Brain microvascular endothelial cell (primary cell): ENCODE data around the gene NAPB.

Source experiments
- DNase-seq: peaks from one replicate; pipeline ENCODE4 v3.0.0-alpha.2; 2020
- H3K27ac ChIP-seq: fragments of 250-450 bp; sonication (Bioruptor Pico); 2 replicates; pipeline ENCODE4 v1.5.1; 2020; ENCODE audit warnings: mild to moderate bottlenecking, moderate library complexity
- H3K27me3 ChIP-seq: fragments of 250-450 bp; sonication (Bioruptor Pico); replicated peaks from 2 replicates; pipeline ENCODE4 v1.5.1; 2020; ENCODE audit warnings: mild to moderate bottlenecking
- H3K36me3 ChIP-seq: fragments of 250-450 bp; sonication (Bioruptor Pico); replicated peaks from 2 replicates; pipeline ENCODE4 v1.5.1; 2020; ENCODE audit warnings: mild to moderate bottlenecking
- H3K4me3 ChIP-seq: 2 replicates; pipeline ENCODE4 v1.5.1; 2011; ENCODE audit warnings: low read depth, mild to moderate bottlenecking, control low read depth, low read length, moderate library complexity
- CTCF ChIP-seq: IDR thresholded peaks from 2 replicates; pipeline ENCODE4 v1.5.1; 2011; ENCODE audit warnings: low read depth, mild to moderate bottlenecking, moderate library complexity, low read length, control low read depth, inconsistent platforms; ENCODE audit errors: missing control alignments
- in situ Hi-C: cut with HindIII; loops from 2 replicates; pipeline ENCODE4 v1.10.0; 2017; ENCODE audit warnings: low sequenced_read_pairs, low pct_ligation_motif_present

Gene NAPB

DNA sequence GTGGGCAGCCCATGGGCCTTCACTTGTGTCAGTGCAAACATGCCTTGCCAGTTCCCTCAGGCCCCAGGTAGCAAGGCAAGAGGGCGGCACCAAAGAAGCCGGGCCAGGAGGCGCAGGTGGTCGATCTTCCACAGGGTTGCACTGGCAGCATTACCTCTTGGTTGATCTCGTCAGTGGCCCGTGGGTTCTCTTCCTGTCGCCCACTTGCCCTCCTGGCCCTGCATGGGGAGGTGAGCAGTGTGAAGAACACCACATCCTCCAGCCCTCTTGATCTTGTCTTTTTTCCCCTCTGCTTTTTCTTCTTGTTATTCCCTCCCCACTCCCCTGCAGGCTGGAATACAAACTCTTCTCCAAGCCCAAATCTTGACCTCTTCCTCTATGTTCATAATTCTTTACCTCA lies 34.4 kb upstream of the NAPB start:
- Histone ChIP-seq H3K4me3 (no peak overlapping the region), H3K27ac (no peak overlapping the region), H3K27me3 (no peaks in the 10 kb centered on the region), H3K36me3 (no peaks in the 10 kb centered on the region)
- no peak for DNase-seq
- no peak for TF ChIP-seq CTCF
- in situ Hi-C loops, result no loop called here

DNA sequence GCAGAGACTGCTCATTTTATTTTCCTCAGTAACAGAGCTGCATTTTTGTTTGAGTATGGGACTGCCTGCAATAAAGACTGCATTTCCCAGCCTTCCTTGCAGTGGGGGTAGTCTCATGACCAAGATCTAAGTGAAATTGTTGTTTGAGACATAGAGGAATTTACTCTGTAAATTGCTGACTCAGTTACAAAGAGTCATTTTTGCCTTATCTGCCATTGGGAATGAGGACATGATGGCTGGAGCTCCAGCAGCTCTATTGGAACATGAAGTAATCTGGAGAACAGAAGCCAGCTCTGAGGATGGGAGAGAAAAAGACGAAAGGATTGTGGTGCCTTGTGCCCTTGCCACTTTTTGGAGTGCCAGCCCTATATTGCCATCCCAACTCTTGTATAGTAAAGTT lies 33.5 kb upstream of the NAPB start:
- Histone ChIP-seq H3K27me3 (no peaks in the 10 kb centered on the region), H3K27ac (no peak overlapping the region), H3K36me3 (no peaks in the 10 kb centered on the region), H3K4me3 (no peak overlapping the region)
- no peak for DNase-seq
- in situ Hi-C loops, result no loop called here
- TF ChIP-seq CTCF, result no peak

GRCh38 chr20:23453549-23454543 lies 32.6 kb upstream of the NAPB start:
- no peak for TF ChIP-seq CTCF

DNA sequence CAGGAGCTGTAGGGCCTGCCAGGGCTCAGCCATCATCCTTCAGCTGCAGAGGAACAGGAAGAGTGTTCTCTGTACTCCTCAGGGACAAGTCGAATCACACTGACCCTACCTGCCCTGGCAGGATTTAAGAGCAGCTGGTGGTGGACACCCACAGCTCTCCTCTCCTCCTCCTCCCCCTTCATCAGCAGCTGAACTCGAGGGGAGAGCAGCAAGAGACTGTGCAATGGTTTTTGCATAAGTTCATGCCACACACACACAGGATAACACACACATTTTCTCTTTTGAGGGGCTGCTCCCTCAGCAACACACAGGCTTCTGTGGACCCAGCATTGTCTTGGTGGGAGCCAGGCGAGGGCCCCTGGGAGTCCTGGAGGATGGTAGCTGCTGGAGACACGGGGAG lies 31.5 kb upstream of the NAPB start, which contains the start of gene CST11:
TSS of gene CST11 (minus strand) at position 101 of the 400 bp plus-strand sequence. CDS start at position 36, 65 bp downstream.
- DNase-seq, result no peak
- Histone ChIP-seq H3K27ac (no peak within 1 kb of the TSS), H3K27me3 (no peaks in the 10 kb centered on the region), H3K36me3 (no peaks in the 10 kb centered on the region), H3K4me3 (no peak within 1 kb of the TSS)
- in situ Hi-C loops, result no loop called here
- no peak for TF ChIP-seq CTCF

More at GRCh38 chr20:23453549-23454543, 32.6 kb upstream of the NAPB start:
- in situ Hi-C loops, result no loop called here
- no peak overlapping the region for H3K4me3 ChIP-seq
- DNase-seq, result no peak
- H3K36me3 ChIP-seq, result no peaks in the 10 kb centered on the region
- H3K27me3 ChIP-seq, result no peaks in the 10 kb centered on the region
- H3K27ac ChIP-seq, result no peak overlapping the region

DNA sequence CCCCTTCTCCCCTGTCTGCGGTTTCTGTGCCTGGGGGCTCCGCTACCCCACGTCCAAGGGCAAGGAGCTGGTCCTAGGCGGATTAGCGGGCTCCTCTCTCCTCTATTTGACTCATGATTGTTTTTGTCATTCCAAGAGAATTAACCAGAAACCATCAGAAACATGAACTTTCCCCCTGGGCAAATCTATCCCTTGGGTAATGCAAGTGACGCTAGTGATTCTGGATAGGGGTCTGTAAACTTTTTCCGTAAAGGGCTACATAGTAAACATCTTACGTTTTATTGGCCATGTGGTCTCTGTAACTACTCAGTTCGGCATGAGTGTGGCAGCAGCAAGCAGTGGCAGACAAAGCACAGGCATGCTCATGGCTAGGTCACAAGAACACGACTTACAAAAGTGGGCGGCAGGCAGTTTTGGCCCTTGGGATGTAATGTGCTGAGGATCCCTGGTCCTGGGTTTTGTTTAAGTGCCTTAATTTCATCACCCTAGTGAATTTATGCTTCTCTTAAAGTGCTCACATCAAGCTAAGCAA lies 30.7 kb upstream of the NAPB start:
- H3K4me3 ChIP-seq, result no peak overlapping the region
- in situ Hi-C loops, result no loop called here
- DNase-seq, result no peak
- H3K27me3 ChIP-seq, result no peaks in the 10 kb centered on the region
- no peak for TF ChIP-seq CTCF
- H3K27ac ChIP-seq, result no peak overlapping the region
- no peaks in the 10 kb centered on the region for H3K36me3 ChIP-seq
